K562 (cell line): ENCODE results near the gene LASP1. TPM values are rescaled to one million over a fixed set of nuclear protein-coding genes. Genes with fewer than 3 reads are reported as not detected.

ENCODE experiments used
- ATAC-seq: fragments of 200-7000 bp; cut with Tn5 transposase; 3 replicates; pipeline ENCODE4 v1.9.1; 2020; ENCODE audit warnings: moderate library complexity
- BruUV-seq: library from RNA; stranded (reverse); fragments of 400-500 nt; replicated peaks from 2 replicates; lab custom pipeline; 2021; lab: Mats Ljungman, UMichigan
- CTCF ChIA-PET: fragments of 300-600 bp; formaldehyde crosslinking; extraction: SDS; loops from one replicate; lab custom pipeline; 2021; ENCODE audit warnings: low intra/inter-chr PET ratio; lab: Yijun Ruan, JAX
- POLR2A ChIA-PET: fragments of 300-600, 350-650 bp; sonication (Branson Sonifier 250); formaldehyde crosslinking; extraction: SDS; loops from one replicate; lab custom pipeline; 2021; ENCODE audit warnings: antibody characterized with exemption, inconsistent platforms; lab: Yijun Ruan, JAX
- DNase-seq, 4 experiments: peaks; one replicate each; pipeline versions ENCODE4 v3.0.0 to v3.0.0-alpha.2; 2011 to 2018; ENCODE audit warnings: low spot score in 3 of 4, mixed read lengths in 3 of 4; ENCODE audit errors: extremely low read depth in 1 of 4
- FAIRE-seq: peaks from 2 replicates; lab custom pipeline; 2011; peaks lifted over from hg19 to GRCh38; lab: Jason Lieb, UNC
- H2AFZ ChIP-seq: 2 replicates; pipeline ENCODE4 v1.6.0; 2011; ENCODE audit warnings: low read depth, low read length, control low read depth, inconsistent platforms
- H3K27ac ChIP-seq: fragments of 200-600 bp; 3 replicates; pipeline ENCODE4 v1.8.0; 2011; ENCODE audit warnings: low read depth, mild to moderate bottlenecking, control low read depth, inconsistent platforms, low read length, moderate library complexity, mixed read lengths; ENCODE audit errors: extremely low read depth
- H3K27me3 ChIP-seq, 2 experiments: fragments of 300-600 bp in 1 of 2; 2 replicates in 1 of 2; 3 replicates in 1 of 2; pipeline versions ENCODE4 v1.6.0 to v1.8.0; 2011; ENCODE audit warnings: inconsistent platforms in 2 of 2, low read length in 2 of 2, mild to moderate bottlenecking in 1 of 2, mixed read lengths in 1 of 2, moderate library complexity in 1 of 2; ENCODE audit not compliant: control insufficient read depth in 2 of 2, insufficient read depth in 2 of 2
- H3K36me3 ChIP-seq: fragments of 300-600 bp; 3 replicates; pipeline ENCODE4 v1.8.0; 2011; ENCODE audit warnings: mild to moderate bottlenecking, low read length, inconsistent platforms; ENCODE audit not compliant: control insufficient read depth, insufficient read depth
- H3K4me1 ChIP-seq, 2 experiments: fragments of 200-600 bp in 1 of 2; replicated peaks in 1 of 2; 2 replicates in 1 of 2; 3 replicates in 1 of 2; pipeline versions ENCODE4 v1.5.1 to v1.8.0; 2011; ENCODE audit warnings: inconsistent platforms in 2 of 2, low read length in 2 of 2, mild to moderate bottlenecking in 1 of 2, mixed read lengths in 1 of 2, moderate library complexity in 1 of 2; ENCODE audit not compliant: control insufficient read depth in 2 of 2, insufficient read depth in 2 of 2
- H3K4me2 ChIP-seq: 2 replicates; pipeline ENCODE4 v1.6.1; 2011; ENCODE audit warnings: low read length, control low read depth, inconsistent platforms, mixed read lengths; ENCODE audit not compliant: insufficient read depth
- H3K4me3 ChIP-seq: fragments of 200-600 bp; sonication (generic), shearing (Covaris generic); 2 replicates; pipeline ENCODE4 v1.5.1; 2016; ENCODE audit warnings: control low read depth, inconsistent platforms
- H3K79me2 ChIP-seq: fragments of 200-600 bp; 3 replicates; pipeline ENCODE4 v1.8.0; 2011; ENCODE audit warnings: low read length, inconsistent platforms; ENCODE audit not compliant: control insufficient read depth, insufficient read depth
- H3K9ac ChIP-seq, 2 experiments: 2 replicates each; pipeline versions ENCODE4 v1.6.0 to v1.6.1; 2011; ENCODE audit warnings: low read depth in 2 of 2, low read length in 2 of 2, control low read depth in 1 of 2, inconsistent platforms in 1 of 2, mild to moderate bottlenecking in 1 of 2, mixed read lengths in 1 of 2; ENCODE audit not compliant: insufficient read depth in 1 of 2
- H3K9me1 ChIP-seq: one replicate; pipeline ENCODE4 v1.6.0; 2011; ENCODE audit warnings: inconsistent platforms, mild to moderate bottlenecking, low read length, moderate library complexity; ENCODE audit not compliant: control insufficient read depth, insufficient read depth
- H3K9me3 ChIP-seq: replicated peaks from 2 replicates; pipeline ENCODE4 v1.5.1; 2011; ENCODE audit warnings: low read depth, low read length, inconsistent platforms; ENCODE audit not compliant: control insufficient read depth, insufficient read depth
- H4K20me1 ChIP-seq: replicated peaks from 2 replicates; pipeline ENCODE4 v1.6.1; 2011; ENCODE audit warnings: low read length, inconsistent platforms, mixed read lengths; ENCODE audit not compliant: control insufficient read depth, insufficient read depth
- BCOR ChIP-seq: fragments of 450-650 bp; IDR thresholded peaks from 2 replicates; pipeline ENCODE4 v1.6.1; 2016
- C11orf30 ChIP-seq: fragments of 450-650 bp; IDR thresholded peaks from 2 replicates; pipeline ENCODE4 v1.6.1; 2016; ENCODE audit warnings: low read depth, mild to moderate bottlenecking
- CHD1 ChIP-seq: fragments of 200-600 bp; sonication (generic); IDR thresholded peaks from one replicate; pipeline ENCODE4 v1.6.1; 2012; ENCODE audit warnings: mild to moderate bottlenecking, moderate library complexity, low read length, inconsistent platforms
- KDM1A ChIP-seq, 2 experiments: fragments of 450-650 bp; IDR thresholded peaks; 2 replicates each; pipeline ENCODE4 v1.6.1; 2016; ENCODE audit warnings: mild to moderate bottlenecking in 2 of 2
- NFYB ChIP-seq: IDR thresholded peaks from 2 replicates; pipeline ENCODE4 v1.6.1; 2011; ENCODE audit warnings: mild to moderate bottlenecking, moderate library complexity; ENCODE audit not compliant: insufficient read length; ENCODE audit errors: extremely low read depth
- POLR2H ChIP-seq: IDR thresholded peaks from 2 replicates; pipeline ENCODE4 v1.6.1; 2016; ENCODE audit warnings: missing genetic modification characterization, low read depth, mild to moderate bottlenecking, control low read depth, missing compliant biosample characterization, moderate library complexity
- PPARD ChIP-seq: fragments of 250-450 bp; sonication (Bioruptor Pico); IDR thresholded peaks from 2 replicates; pipeline ENCODE4 v1.8.0; 2022; ENCODE audit warnings: inconsistent platforms, mild to moderate bottlenecking, moderate library complexity
- RBM25 ChIP-seq: fragments of 200-400 bp; formaldehyde crosslinking; IDR thresholded peaks from 2 replicates; pipeline ENCODE4 v1.6.1; 2018; ENCODE audit warnings: low read length, low read depth, moderate library complexity; ENCODE audit not compliant: severe bottlenecking
- SPI1 ChIP-seq: IDR thresholded peaks from 2 replicates; pipeline ENCODE4 v1.6.1; 2011; ENCODE audit warnings: low read depth, low read length, control low read depth, borderline replicate concordance
- TCF7 ChIP-seq: sonication (generic); IDR thresholded peaks from 2 replicates; pipeline ENCODE4 v1.6.1; 2016; ENCODE audit warnings: antibody characterized with exemption, borderline replicate concordance
- ZKSCAN3 ChIP-seq: fragments of 250-450 bp; sonication (Bioruptor Pico); IDR thresholded peaks from 2 replicates; pipeline ENCODE4 v1.4.0; 2020
- ZNF224 ChIP-seq: sonication (generic); formaldehyde crosslinking; IDR thresholded peaks from 2 replicates; pipeline ENCODE4 v1.8.0; 2022; ENCODE audit warnings: mild to moderate bottlenecking, missing genetic modification reagents
- ZNF239 ChIP-seq: fragments of 250-450 bp; sonication (Bioruptor Pico); IDR thresholded peaks from 2 replicates; pipeline ENCODE4 v1.4.0; 2020; ENCODE audit warnings: mild to moderate bottlenecking
- ZNF347 ChIP-seq: fragments of 450-650 bp; formaldehyde crosslinking; IDR thresholded peaks from 2 replicates; pipeline ENCODE4 v1.4.0; 2020; ENCODE audit warnings: low read depth, mild to moderate bottlenecking, moderate library complexity
- ZNF77 ChIP-seq: fragments of 250-450 bp; sonication (Bioruptor Pico); IDR thresholded peaks from 2 replicates; pipeline ENCODE4 v1.5.0; 2020
- WGBS: fragments of 100-300 bp; shearing (Covaris generic); methylation state at CpG from one replicate; pipeline ENCODE4 v1.1.6; 2016; ENCODE audit warnings: low coverage, mixed read lengths; ENCODE audit not compliant: insufficient coverage; ENCODE audit errors: missing lambda C conversion rate; 5-methylcytosine and 5-hydroxymethylcytosine counted together
- in situ Hi-C: fragments of 300-500 bp; cut with MboI; formaldehyde crosslinking; loops from 4 replicates; pipeline ENCODE4 v1.15.0; 2018; ENCODE audit warnings: inconsistent platforms, mixed read lengths
- intact Hi-C: fragments of 100-400 bp; cut with micrococcal nuclease; formaldehyde crosslinking; loops from 2 replicates; pipeline ENCODE4 v1.14.2; 2022
- polyA plus RNA-seq, 8 experiments: library from polyadenylated mRNA; depleted of rRNA in 4 of 8; stranded (reverse) in 5 of 8; unstranded in 3 of 8; fragments of >200 nt; fragmentation: Nextera tagmentation in 2 of 8; fragmentation: Illumina TruSeq in 1 of 8; extraction: Ambion mirVana in 2 of 8; extraction: Trizol in 1 of 8; gene quantifications; 2 replicates each; pipeline versions ENCODE4 v1.2.1 to v1.2.3, GENCODE V29; 2011 to 2014; ENCODE audit warnings: inconsistent platforms in 1 of 8, missing spikeins in 1 of 8
- total RNA-seq, 7 experiments: library from RNA; depleted of rRNA in 6 of 7; stranded (reverse); fragments of >200 nt in 6 of 7; fragmentation: Illumina TruSeq in 2 of 7; extraction: Trizol in 2 of 7; gene quantifications; 2 replicates each; pipeline versions ENCODE4 v1.2.1 to v1.2.3, GENCODE V29; 2011 to 2021; ENCODE audit warnings: low replicate concordance in 1 of 7

Gene LASP1
- total and polyA plus RNA-seq, 9 of the 15 experiments (the other 6 are each of a cell fraction or from before 2014, with no cell fraction given) = 23.0 to 125 (median 55.3) TPM

- intact Hi-C loops = loop anchor here (5.0 kb wide), 2 partner anchors 55 to 110 kb away; partner anchors contain the start of gene LASP1NB
- BruUV-seq = no TSS peak
- ATAC-seq = no peak
- FAIRE-seq = no peak
- peaks cover 17 to 46% of the 10 kb centered on the region in 2 experiments for H3K4me1 ChIP-seq
- CTCF ChIA-PET = no interaction called here
- POLR2A ChIA-PET = interaction anchor here (0.5 to 5.0 kb wide), 14 partner anchors 9 to 1108 kb away, joined by 3 to 70 read pairs (median 4); partner anchors contain the start of genes PSMD3, RPL19 and RPL23
- no peak for DNase-seq
- 11% methylated on average over 5 of the region's 5 CpGs for WGBS
- H3K36me3 ChIP-seq = peaks cover 34% of the 10 kb centered on the region; the same call in 2 of the 3 replicates
- H3K4me3 ChIP-seq = peak overlapping the region; percentile 97
- TF ChIP-seq POLR2H (tag) (no peak), RBM25 (peak; percentile 80), ZNF224 (CRISPR knock-in tag) (no peak), NFYB (no peak), CHD1 (peak; percentile 50), ZKSCAN3 (CRISPR knock-in tag) (no peak), ZNF239 (CRISPR knock-in tag) (no peak), TCF7 (no peak), BCOR (peak; percentile 52; the same call in 1 of the 2 replicates), C11orf30 (no peak), PPARD (no peak), SPI1 (peak; percentile 11; the same call in 1 of the 2 replicates), KDM1A (IDR thresholded peaks at IDR 0.05) (peak; percentile 44 to 58; a peak in 3 of 4 replicates), ZNF347 (no peak), ZNF77 (no peak)
- TF ChIP-seq, all 486 proteins: peak for 5
- Histone ChIP-seq H2AFZ (0 out of 2 replicates have a peak overlapping the region, but pooled peaks have one; percentile 20), H3K27me3 (no peaks in the 10 kb centered on the region), H3K9me1 (peaks cover 17% of the 10 kb centered on the region), H3K9me3 (no peaks in the 10 kb centered on the region), H3K27ac (peak overlapping the region; percentile 92), H3K9ac (peak overlapping the region; percentile 80 to 91; a peak in 3 of 4 replicates), H3K79me2 (peaks cover 65% of the 10 kb centered on the region), H3K4me2 (peak overlapping the region; percentile 98), H4K20me1 (peaks cover 43% of the 10 kb centered on the region)
- in situ Hi-C loops = no loop called here
Observed at GRCh38 chr17:38872027-38872511, 2.2 kb downstream of the LASP1 start.
